ENCODE results near the gene ISCU.
"Not testable (repeated sequence)": the region's sequence is repeated elsewhere in the genome, so short reads cannot be mapped to it uniquely, and the experiment has no call there.

Gene ISCU

DNA sequence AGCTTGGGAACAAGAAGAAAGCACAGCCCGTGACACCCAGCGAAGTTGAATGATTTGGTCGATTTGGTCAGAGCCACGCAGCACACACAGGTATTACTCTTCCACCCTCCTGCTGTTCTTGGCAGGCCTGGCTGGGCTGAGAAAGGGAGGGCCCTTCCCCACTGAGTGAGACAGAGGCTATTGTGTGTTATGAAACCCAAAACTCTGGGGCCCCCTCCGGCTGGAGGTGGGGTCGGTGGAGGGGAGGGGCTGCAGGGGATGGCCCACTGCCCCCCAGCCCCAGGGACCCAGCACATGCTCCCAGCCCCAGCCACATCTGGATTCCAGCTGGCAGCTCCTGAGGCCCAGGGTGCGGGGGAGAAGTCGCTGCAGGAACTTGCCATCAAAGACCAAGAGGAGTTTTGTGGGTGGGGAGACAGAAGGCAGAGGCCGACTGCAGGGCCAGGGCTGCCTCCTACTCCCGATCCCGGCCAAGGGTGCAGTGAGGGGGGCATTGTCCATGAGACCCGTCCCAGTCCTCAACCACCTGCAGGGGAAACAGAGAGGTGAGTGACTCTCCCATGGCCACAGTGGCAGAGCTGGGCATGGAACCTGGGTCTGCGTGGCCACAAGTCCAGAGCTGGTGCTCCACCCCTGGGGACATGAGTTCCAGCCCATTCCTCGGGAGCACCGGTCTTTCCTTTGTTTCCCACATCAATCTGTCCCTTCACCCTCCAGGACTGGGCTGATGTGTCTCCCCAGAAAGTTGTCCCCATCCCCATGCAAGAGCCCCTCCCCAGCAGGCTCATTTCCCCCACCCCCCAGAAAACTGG is 26.8 kb downstream of the ISCU start:
- no peak for DNase-seq (ENCODE audit: low read depth)

DNA sequence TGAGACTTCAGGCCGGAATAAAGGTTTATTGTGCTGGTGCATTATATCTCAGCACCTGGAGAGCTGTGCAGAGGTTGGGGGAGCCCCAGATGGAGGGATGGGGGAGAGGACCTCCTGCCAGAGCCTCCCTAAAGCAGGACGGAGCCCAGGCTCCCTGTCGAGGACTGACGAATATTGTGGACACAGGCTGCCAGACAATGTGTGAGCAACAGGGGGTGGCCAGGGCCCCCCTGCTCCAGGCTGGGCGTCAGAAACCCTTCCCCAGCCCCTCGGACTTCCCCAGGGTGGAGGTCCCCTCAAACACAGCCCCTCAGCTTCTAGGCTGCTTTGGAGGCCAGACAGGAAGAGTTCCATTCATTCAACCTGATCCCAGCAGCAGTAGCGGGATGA is 27.4 kb downstream of the ISCU start:
- DNase-seq (ENCODE audit: low read depth), result no peak

DNA sequence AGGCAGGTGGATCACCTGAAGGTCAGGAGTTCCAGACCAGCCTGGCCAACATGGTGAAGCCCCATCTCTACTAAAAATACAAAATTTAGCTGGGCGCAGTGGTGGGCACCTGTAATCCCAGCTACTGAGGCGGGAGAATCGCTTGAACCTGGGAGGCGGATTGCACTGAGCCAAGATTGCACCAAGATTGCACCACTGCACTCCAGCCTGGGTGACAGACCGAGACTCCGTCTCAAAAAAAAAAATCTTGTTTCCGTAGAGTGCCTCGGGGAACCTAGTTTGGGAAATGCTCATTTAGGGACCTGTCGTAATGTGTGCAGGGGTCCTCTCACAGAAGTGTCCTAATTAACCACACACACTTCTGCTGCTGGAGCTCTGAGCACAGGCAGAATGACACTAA is 28.1 kb downstream of the ISCU start:
- not testable (repeated sequence) for DNase-seq (ENCODE audit: low read depth)

DNA sequence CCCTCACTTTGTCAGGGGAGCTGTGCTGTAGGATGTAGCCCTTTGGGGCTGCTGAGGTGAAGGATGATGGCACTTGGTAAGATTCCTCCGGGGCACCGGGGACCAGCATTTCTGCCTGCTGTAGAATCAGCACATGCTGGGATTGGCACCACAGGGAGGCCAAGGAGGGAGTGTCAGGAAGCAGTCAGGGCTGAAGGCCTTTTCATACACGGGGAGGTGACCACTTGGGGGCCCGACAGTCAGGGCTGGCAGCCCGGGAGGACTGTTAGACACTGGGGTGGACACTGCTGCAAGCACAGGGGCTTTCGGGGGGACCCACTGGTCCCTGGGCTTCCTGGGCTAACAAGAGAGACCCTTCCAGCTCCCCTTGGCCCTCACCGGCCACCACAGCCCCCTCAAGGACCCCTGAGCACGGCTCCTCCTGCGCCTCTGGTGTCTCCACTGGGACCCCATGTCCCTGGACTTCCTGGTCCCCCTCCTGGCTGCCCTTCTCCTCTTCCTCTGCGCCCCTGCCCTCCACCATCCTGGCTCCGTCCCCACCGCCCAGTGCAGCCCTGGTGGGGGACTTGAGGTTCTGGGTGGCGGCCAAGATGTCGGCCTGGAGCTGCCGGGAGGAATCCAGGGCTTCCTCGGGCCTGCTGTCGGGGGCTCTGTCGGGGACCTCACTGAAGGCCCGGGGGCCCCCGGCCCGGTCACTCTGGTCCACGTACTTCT is 29.0 kb downstream of the ISCU start:
- no peak for DNase-seq (ENCODE audit: low read depth)

DNA sequence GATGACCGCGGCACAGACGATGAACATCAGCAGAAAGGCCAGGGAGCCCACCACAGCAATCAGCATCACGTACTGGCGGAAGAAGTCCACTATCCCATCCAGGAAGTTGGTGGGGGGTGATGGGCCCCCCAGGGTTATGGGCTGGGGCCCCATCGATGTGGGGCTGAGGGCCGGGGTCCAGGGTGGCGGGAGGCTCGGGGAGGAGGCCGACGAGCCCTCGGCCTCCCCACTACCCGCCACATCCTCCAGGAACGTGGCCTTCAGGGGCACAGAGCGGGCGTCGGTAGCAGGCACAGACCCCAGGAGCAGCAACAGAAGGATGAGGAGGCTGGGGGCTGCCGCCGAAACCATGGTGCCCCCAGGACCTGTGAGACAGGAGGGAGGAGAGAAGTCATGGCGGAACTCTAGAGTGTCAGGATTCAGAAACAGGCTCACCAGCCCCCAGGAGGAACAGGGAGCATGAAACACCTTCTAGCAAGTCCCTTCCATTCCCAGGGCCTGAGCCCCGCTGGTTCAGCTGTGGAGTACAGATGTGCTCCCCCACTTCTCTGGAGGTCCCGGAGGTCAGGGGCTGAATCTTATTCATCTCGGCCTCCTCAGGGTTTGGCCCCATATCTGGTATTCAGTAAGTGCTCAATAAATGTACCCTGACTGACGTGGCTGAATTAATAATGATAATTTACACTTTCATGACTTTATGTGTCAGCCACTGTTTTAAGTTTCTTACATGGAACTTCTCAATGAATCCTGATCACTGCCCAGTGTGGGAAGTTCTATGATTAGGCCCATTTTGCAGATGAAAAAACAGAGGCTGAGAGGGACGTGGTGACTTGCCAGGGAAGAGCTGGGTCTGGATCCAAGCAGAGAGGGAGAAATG is 29.9 kb downstream of the ISCU start:
- DNase-seq (ENCODE audit: low read depth), result no peak

DNA sequence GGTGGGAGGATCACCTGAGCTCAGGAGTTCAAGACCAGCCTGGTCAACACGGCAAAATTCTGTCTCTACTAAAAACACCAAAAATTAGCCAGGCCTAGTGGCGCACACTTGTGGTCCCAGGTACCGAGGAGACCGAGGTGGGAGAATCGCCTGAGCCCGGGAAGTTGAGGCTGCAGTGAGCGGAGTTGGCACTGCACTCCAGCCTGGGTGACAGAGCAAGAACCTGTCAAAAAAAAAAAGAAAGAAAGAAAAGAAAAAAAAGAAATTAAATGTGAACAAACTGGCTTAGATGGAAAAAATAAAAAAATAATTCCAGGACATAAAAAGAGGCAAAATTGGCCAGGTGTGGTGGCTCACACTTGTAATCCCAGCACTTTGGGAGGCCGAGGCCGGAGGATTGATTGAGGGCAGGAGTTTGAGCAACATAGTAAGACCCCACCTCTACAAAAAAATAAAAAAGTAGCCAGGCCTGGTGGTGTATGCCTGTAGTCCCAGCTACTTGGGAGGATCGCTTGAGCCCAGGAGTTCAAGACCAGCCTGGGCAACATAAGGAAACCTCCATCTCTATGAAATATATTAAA is 32.0 kb downstream of the ISCU start:
- no peak for DNase-seq (ENCODE audit: low read depth)

DNA sequence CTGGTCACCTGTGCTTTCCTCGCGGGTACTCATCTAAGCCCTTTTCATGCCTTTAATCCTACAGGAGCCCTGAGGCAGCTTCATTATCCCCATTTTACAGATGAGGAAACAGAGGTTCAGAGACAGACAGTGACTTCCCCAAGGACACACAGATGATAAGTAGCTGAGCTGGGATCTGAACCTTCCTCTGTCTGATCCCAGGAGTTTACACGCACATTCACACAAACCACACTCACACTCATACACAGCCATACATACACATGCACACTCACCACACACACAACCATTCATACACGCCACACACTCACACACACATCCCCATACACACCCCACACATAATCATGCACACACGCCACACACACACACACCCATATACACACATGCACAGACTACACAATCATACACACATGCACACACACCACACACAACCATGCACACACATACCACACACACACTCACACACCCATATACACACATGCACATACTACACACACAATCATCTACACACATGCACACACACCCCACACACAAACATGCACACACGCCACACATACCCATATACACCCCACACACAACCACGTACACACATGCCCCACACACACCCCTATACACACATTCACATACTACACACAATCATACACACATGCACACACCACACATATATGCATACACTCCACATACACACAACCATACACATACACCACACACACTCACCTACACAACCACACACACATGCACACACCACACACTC is 32.7 kb downstream of the ISCU start:
- no peak for DNase-seq (ENCODE audit: low read depth)

DNA sequence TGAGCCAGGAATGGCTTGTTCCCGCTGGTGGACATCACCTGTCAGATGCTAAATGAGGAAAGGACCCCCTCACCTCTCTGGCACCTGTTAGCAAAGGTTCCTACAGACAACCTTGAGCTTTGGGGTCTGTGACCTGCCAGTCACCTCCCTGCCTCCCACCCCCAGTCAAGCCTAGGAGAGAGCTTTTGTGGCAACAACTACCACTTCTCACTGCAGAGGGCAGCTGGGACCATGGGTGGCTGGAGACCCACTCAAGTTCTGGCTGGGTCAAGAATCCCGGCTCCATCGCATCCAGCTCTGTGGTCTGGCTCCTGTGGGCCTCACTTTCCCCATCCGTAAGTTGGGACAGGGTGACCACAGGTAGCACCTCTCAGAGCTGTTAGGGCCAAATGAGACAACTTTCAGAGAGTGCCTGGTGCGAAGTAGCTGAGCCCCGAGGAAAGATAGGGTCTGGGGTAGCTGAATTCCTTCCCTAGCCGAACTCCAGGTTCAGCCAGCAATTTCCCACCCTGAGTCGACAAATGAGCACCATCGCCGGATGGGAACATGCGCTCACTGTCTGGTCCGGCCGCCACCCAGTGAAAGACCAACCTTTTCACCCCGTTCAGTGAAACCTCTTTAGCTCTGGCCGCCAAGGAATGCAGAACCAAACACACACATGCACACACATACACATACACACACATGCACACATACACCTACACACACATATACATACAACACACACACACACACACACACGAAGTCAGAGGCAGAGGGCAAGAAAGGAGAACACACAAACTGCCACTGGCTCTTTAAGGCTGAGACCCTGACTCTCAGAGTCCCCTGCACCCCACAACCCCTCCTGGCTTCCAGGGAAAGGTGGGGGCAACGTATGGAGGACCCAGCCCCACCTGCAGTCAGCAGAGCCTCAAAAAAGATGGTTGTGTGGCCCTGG is 33.6 kb downstream of the ISCU start:
- DNase-seq (ENCODE audit: low read depth), result no peak

DNA sequence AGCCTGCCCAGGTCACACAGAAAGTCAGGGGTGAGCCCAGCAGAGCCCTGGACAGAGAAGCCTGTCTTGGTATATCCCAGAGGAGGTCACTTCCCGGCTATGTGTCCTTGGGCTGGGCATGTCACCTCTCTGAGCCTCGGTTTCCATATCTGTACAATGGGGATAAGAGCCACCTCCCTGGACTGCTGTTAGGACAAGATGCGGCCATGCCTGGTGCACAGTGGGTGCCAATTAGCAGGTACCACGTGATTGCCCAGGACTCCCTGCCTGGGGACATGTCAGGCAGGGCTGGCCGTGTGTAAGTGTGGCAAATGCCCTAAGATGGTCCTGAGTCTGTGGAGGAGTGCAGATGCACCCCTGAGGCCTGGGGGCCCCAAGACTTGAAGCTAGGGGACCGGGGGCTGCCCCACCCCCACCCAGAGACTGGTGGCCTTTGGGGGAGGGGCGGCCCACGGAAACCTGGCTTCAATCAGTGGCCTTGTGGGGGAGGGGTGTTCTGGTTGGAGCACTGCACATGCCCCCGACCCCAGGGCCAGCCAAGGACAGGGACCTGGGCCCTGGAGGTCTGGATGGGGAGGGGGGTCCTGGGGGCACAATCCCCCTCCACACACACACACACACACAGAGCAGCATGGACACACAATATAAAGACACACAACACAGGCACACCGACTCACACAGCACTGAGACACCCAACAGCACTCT is 34.6 kb downstream of the ISCU start:
- DNase-seq (ENCODE audit: low read depth), result no peak

DNA sequence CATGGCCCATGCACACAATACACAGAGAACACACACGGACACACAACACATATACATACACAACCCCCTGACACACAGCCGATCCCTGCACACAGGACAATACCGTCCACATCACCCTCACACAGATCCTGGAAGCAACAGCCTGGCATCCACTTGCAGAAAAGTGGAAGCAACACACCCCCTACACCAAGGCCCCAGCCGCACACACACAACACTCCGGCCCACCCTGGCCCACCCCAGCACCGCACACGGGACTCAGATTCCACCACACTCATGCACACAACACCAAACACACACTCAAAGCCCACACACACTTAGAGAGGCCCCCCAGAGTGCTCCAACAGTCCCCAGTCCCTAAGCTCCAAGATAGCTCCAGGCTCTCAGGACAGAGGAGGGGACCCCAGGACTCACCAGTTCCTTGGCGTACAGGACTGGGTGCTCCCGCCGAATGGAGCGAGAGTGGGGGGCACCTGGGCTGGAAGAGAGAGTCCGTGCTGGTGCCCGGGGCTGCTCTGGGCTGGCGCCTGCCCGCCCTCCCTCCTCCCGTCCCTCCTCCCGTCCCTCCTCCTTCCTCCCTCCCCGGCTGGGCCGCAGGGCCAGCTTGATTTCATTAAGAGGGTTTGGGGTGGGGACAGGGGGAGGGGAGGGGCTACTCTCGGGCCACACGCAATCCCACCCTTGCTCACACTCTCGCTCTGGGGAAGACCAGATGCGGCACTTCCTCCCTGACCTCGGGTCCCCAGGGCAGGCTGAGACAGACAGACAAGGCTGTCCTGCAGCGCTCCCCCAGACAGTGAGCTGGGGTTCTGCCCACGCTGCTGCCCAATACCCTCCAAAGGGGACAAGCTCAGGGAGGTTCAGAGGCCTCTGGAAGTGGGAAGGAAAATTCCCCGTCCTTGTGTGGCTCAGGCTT is 35.4 kb downstream of the ISCU start, which contains the start of gene TMEM119:
TMEM119 (minus strand) TSS at position 526 of the 913 bp plus-strand sequence. CDS start 5,701 bp downstream, outside the sequence.
- DNase-seq (ENCODE audit: low read depth), result no peak

DNA sequence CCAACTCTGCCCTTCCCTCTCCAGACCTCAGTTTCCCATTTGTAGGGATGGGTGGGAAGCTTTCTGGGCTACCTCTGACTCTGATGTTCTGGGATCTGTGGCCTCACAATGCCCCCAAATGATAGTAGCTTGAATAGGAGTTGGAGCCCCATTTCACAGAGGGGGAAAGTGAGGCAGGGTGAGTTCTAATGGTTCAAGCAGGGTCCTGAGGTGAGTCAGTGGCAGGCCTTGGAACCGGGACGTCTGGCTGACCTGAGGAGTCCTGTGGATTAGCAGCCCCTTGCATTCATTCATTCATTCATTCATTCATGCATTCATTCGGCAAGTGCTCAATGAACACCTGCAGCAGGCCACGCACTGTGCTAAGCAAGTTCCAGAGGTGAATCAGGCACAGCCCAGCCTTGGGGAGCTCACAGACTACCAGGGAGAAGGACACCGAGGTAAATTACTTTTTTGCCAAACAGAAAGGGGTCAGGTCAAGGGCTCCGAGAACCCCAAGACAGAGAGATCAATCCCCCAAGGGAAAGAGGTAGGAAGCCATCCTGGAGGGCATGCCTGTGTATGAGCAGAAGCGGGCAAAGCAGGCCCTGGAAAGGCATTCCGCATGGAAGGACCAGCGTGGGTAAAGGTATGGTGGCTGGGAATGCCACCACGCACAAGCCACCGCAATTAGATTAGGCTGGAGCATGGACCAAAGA is 36.3 kb downstream of the ISCU start:
- no peak for DNase-seq (ENCODE audit: low read depth)

DNA sequence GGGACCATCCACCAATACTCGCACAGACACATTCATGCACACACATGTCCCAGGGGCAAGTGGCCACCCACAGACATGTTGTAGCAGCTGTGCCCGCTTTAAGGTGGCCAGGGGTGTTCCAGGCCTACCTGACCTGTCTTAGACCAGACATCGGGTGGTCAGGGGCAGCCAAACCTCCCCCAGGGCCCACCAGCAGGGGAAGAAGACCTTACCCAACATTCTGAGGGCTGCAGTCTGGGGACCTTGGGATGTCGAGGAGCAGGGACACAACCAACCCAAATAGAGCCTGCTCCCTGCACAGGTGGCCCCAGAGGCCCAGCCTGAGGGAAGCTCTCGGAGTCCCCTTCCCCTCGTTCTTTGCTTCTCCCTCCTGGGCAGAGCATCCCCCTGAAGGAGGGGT is 37.1 kb downstream of the ISCU start:
- no peak for DNase-seq (ENCODE audit: low read depth)

DNA sequence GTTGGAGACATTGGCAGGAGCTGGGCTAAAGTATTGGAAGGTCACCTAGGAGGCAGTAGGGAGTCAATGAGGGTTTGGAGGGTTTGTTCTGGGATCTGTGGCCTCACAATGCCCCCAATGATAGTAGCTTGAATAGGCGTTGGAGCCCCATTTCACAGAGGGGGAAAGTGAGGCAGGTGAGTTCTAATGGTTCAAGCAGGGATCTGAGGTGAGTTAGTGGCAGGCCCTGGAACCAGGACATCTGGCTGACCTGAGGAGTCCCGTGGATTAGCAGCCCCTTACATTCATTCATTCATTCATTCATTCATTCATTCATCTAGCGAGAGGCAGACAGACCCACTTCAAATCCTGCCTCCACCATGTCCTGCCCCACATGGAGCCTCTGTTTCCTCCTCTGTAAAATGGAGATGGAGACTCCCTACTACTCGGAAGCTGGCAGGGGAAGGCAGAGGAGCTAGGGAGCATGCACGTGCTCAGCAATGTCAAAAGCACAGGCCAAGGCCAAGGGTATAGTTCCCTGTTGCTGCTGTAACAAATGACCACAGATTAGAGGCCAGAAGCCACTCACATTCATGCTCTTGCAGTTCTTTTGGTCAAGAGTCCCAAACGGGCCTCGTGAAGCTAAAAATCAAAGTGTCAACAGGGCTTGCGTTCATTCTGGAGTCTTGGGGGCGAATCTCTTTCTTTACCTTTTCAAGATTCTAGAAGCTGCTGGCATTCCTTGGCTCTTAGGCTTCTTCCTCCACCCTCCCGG is 37.7 kb downstream of the ISCU start:
- no peak for DNase-seq (ENCODE audit: low read depth)

DNA sequence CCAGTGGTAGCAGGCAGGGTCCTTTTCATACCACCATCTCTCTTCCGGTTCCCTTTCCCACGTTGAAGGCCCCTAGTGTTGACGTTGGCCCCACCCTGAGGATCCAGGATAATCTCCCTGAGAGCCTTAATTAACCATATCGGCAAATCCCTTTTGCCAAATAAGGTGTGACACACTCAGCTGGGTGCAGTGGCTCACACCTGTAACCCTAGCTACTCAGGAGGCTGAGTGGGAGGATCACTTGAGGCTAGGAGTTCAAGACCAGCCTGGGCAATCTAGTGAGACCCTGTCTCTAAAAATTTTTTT is 38.3 kb downstream of the ISCU start:
- no peak for DNase-seq (ENCODE audit: low read depth)

DNA sequence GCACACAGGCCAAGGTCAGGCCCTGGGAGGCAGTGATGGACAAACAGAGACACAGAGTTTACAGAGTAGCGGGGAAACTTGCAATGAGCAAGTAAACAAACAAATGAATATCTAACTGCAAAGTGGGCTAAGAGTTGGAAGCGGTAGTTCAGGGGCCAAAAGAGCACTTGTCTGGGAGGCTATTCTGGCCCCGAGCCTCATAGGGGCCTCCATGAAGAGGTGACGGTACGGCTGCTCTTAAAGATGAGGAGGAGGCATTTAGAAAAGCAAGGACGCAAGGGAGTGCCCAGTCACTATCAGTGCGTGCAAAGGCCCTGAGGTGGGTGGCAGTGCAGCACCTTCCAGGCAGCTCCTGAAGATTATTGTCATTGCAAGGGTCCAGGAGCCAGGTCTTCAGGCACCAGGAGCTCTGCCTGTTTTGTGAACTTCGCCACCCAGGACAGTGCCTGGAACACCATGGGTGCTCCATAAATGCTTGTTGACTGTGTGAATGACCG is 39.9 kb downstream of the ISCU start:
- no peak for DNase-seq (ENCODE audit: low read depth)

DNA sequence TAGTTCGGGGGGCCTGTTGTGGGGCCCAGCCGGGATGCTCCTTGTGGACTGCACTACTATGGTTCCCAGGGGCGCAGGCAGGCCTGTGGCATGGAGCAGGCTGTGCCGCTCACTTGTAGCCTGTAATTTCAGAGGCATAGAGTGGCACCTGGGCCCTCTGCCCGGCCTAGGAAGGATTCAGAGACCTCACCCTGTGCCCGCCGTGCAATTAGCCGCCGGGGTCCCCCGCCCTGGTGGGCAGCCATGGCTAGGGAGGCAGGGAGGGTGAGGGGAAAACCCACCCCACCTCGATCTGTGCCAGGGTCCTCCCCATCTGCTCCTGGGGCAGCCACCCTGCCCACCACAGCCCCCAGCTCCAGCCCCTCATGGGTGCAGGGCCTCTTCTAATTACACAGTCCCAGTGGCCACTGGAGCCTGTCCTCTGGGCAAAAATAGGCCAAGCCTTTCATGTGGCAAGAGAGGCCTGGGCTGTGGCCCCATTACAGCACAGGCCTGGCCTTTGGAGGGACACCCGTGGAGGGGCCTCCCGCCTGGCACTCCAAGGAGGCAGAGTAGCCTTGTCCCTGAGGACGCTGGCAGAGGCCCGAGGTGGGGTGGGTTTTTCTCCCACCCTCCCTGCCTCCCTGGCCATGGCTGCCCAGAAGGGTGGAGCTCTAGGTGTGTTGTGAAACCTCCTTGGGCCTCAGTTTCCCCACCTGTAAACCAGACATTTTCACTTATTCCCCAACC is 40.7 kb downstream of the ISCU start:
- DNase-seq (ENCODE audit: low read depth), result no peak
